ENCODE data around the gene PRRG4. TPM values are rescaled to one million over a fixed set of nuclear protein-coding genes. Genes with fewer than 3 reads are reported as not detected.

PRRG4 gene
- total RNA-seq, 4 donors from 2014 or later = 31.7 to 60.1 (median 45.1) TPM

DNA sequence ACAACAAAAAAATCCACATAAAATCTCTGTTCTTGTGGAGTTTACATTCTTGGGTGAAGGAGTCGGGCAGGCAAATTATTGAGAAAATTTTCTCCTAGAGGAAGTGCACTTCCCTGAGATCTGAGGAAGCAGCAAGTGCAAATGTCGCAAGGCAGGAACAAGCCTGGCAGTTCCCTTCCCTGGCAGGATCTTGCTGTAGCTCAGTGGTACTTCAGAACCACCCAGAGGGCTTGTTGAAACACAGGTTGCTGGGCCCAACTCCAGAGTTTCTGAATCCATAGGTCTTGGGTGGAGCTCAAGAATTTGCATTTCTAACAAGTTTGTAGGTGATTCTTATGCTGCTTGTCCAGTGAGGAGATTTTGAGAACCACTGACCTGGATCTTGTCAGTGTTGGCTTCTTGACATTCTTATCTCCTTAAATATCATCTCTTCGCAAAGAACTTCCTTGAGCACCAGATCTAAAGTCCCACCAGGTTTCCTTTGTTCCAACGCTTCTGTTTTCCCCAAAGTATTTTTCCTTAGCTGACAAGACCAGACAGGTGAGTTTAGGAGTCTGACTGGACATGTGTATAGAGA lies 72.5 kb downstream of the PRRG4 start:
- no peak for DNase-seq
- no peaks in the 10 kb centered on the region for H3K9me3 ChIP-seq
- H3K4me1 ChIP-seq = peaks cover 0 to 78% (median 17%) of the 10 kb centered on the region in 3 donors
- intact Hi-C loops (cut with DNase I) = no loop called here
- WGBS, 2 donors = 53 to 64% methylated on average over 4 of the region's 4 CpGs
- H3K27me3 ChIP-seq = no peaks in the 10 kb centered on the region
- TF ChIP-seq, protein P1, sequence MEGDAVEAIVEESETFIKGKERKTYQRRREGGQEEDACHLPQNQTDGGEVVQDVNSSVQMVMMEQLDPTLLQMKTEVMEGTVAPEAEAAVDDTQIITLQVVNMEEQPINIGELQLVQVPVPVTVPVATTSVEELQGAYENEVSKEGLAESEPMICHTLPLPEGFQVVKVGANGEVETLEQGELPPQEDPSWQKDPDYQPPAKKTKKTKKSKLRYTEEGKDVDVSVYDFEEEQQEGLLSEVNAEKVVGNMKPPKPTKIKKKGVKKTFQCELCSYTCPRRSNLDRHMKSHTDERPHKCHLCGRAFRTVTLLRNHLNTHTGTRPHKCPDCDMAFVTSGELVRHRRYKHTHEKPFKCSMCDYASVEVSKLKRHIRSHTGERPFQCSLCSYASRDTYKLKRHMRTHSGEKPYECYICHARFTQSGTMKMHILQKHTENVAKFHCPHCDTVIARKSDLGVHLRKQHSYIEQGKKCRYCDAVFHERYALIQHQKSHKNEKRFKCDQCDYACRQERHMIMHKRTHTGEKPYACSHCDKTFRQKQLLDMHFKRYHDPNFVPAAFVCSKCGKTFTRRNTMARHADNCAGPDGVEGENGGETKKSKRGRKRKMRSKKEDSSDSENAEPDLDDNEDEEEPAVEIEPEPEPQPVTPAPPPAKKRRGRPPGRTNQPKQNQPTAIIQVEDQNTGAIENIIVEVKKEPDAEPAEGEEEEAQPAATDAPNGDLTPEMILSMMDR (IDR thresholded peaks at IDR 0.05) = no peak
- no peak for TF ChIP-seq POLR2A (IDR thresholded peaks at IDR 0.05)
- peak overlapping the region; percentile 48 to 74 (median 59) for H3K27ac ChIP-seq
- no peaks in the 10 kb centered on the region for H3K36me3 ChIP-seq
- H3K4me3 ChIP-seq = peak overlapping the region in 1 of 4 donors; percentile 4

DNA sequence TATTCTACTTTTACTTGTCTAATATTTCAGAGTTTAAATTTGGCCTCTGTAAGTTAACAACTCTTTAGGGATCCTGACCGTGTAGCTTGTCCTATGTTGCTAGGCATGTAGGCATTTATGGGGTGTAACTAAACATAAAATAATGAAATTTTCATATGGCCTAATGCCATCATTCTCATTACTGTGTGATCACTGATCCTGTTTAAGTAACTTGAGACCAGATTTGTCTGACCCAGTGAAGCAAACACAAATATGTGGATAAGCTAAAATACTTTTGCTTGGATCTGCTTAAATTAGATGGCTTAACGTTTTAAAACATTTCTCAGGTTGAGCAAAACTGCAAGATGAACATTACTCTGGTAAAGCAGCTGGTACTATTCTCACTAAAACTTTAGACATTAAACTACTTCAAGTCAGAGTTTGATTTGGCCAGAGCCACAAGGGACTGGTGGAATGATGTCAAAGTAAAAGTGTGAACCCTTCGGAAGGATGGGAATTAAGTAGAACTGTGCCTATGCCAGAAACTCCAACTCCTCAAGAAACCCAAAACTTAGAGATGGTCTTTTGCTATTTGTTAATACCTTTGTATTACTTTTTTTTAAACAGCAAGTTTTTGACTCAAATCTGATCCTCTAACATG lies 75.4 kb downstream of the PRRG4 start:
- Histone ChIP-seq H3K36me3 (no peaks in the 10 kb centered on the region), H3K4me3 (no peak overlapping the region), H3K4me1 (peaks cover 0 to 55% (median 17%) of the 10 kb centered on the region in 3 donors), H3K27me3 (no peaks in the 10 kb centered on the region), H3K27ac (no peak overlapping the region), H3K9me3 (no peaks in the 10 kb centered on the region)
- intact Hi-C loops (cut with DNase I) = no loop called here
- 29 to 35% methylated on average over 3 of the region's 3 CpGs for WGBS, 2 donors
- TF ChIP-seq POLR2A (IDR thresholded peaks at IDR 0.05) = no peak
- TF ChIP-seq, protein P1 (IDR thresholded peaks at IDR 0.05) = no peak
- no peak for DNase-seq

Other genes starting within 250 kb of the PRRG4 start
- 100 to 1,000 TPM; 207 to 584 (median 432) TPM for gene EIF3M, start 246.1 kb upstream of the PRRG4 start, total RNA-seq
- under 1 TPM in 1 of 4 donors, not detected in 3; 0.18 TPM for gene CCDC73, start 35.3 kb upstream of the PRRG4 start, total RNA-seq
- gene QSER1, start 62.9 kb downstream of the PRRG4 start, total RNA-seq = 10 to 100 TPM; 26.7 to 43.5 (median 33.3) TPM
- gene DEPDC7, start 186.0 kb downstream of the PRRG4 start, total RNA-seq = 1 to 10 TPM; 2.3 to 9.7 (median 6.8) TPM
- 10 to 100 TPM; 15.0 to 31.8 (median 17.7) TPM for gene TCP11L1, start 209.6 kb downstream of the PRRG4 start, total RNA-seq